Smooth muscle cell (in vitro differentiated cells): ENCODE results near the gene CDHR5. TPM values are rescaled to one million over a fixed set of nuclear protein-coding genes. Genes with fewer than 3 reads are reported as not detected.

Experiments used
- DNase-seq: peaks from one replicate; lab custom pipeline; 2025; ENCODE audit not compliant: unreplicated experiment; lab: John Stamatoyannopoulos, UW
- H2AFZ ChIP-seq: fragments of 200-600 bp; sonication (generic); 2 replicates; pipeline ENCODE4 v1.6.0; 2016; ENCODE audit warnings: antibody characterized with exemption, low read depth, mild to moderate bottlenecking
- H3F3A ChIP-seq: fragments of 200-600 bp; sonication (generic); 2 replicates; pipeline ENCODE4 v1.6.0; 2017; ENCODE audit warnings: antibody characterized with exemption, low read depth
- H3K27ac ChIP-seq: fragments of 200-600 bp; sonication (generic); 2 replicates; pipeline ENCODE4 v1.5.1; 2016; ENCODE audit warnings: low read depth, mild to moderate bottlenecking
- H3K27me3 ChIP-seq: fragments of 200-600 bp; sonication (generic); 2 replicates; pipeline ENCODE4 v1.6.1; 2016; ENCODE audit warnings: low read depth, mild to moderate bottlenecking
- H3K36me3 ChIP-seq: fragments of 200-600 bp; sonication (generic); 2 replicates; pipeline ENCODE4 v1.5.1; 2016; ENCODE audit warnings: low read depth
- H3K4me1 ChIP-seq: fragments of 200-600 bp; sonication (generic); 2 replicates; pipeline ENCODE4 v1.5.1; 2016; ENCODE audit warnings: low read depth
- H3K4me2 ChIP-seq: fragments of 200-600 bp; sonication (generic); 2 replicates; pipeline ENCODE4 v1.6.0; 2016; ENCODE audit warnings: mild to moderate bottlenecking
- H3K4me3 ChIP-seq: fragments of 200-600 bp; sonication (generic); 2 replicates; pipeline ENCODE4 v1.5.1; 2016; ENCODE audit warnings: mild to moderate bottlenecking
- H3K79me2 ChIP-seq: fragments of 200-600 bp; sonication (generic); 2 replicates; pipeline ENCODE4 v1.6.0; 2016; ENCODE audit warnings: low read depth, mild to moderate bottlenecking
- H3K9ac ChIP-seq: fragments of 200-600 bp; sonication (generic); 2 replicates; pipeline ENCODE4 v1.6.0; 2016; ENCODE audit warnings: low read depth
- H3K9me3 ChIP-seq: fragments of 200-600 bp; sonication (generic); replicated peaks from 2 replicates; pipeline ENCODE4 v1.5.1; 2016; ENCODE audit warnings: low read depth
- H4K20me1 ChIP-seq: fragments of 200-600 bp; sonication (generic); 2 replicates; pipeline ENCODE4 v1.6.0; 2016; ENCODE audit warnings: low read depth
- CTCF ChIP-seq: fragments of 200-600 bp; sonication (generic); IDR thresholded peaks from 2 replicates; pipeline ENCODE4 v1.5.1; 2017; ENCODE audit warnings: borderline replicate concordance, mild to moderate bottlenecking, antibody characterized with exemption; ENCODE audit not compliant: insufficient read depth, poor library complexity, severe bottlenecking
- WGBS: methylation state at CpG from one replicate; pipeline ENCODE4 v1.1.7; 2016; ENCODE audit warnings: low lambda C conversion rate; 5-methylcytosine and 5-hydroxymethylcytosine counted together
- polyA plus RNA-seq: library from polyadenylated mRNA; unstranded; fragments of >200 nt; fragmentation: Nextera tagmentation; extraction: Ambion mirVana; gene quantifications from 2 replicates; pipeline ENCODE4 v1.2.1, GENCODE V29; 2016
- total RNA-seq: library from RNA; depleted of rRNA; stranded (reverse); fragments of >200 nt; gene quantifications from 2 replicates; pipeline ENCODE4 v1.2.3, GENCODE V29; 2014

CDHR5 gene
- total and polyA plus RNA-seq, 2 experiments from 2014 or later, result not detected

- Histone ChIP-seq H3K4me3 (no peak overlapping the region), H4K20me1 (peaks cover 81% of the 10 kb centered on the region), H3K4me2 (peak overlapping the region; percentile 50), H3K79me2 (no peaks in the 10 kb centered on the region), H3K27ac (peak overlapping the region; percentile 74), H3K9me3 (no peaks in the 10 kb centered on the region), H2AFZ (no peak overlapping the region), H3K9ac (peak overlapping the region; percentile 3), H3K27me3 (no peaks in the 10 kb centered on the region), H3K4me1 (no peaks in the 10 kb centered on the region), H3F3A (peaks cover 21% of the 10 kb centered on the region), H3K36me3 (no peaks in the 10 kb centered on the region)
- no peak for TF ChIP-seq CTCF
- 42% methylated on average over 10 of the region's 10 CpGs for WGBS
- no peak for DNase-seq
These were observed 4.5 kb upstream of the CDHR5 start for GRCh38 chr11:629237-629583.

GRCh38 chr11:628056-628455 is 3.3 kb upstream of the CDHR5 start:
- H3F3A ChIP-seq, result peaks cover 16% of the 10 kb centered on the region
- H3K9ac ChIP-seq, result no peak overlapping the region
- H3K79me2 ChIP-seq, result no peaks in the 10 kb centered on the region
- no peak overlapping the region for H3K4me3 ChIP-seq
- TF ChIP-seq CTCF, result no peak
- H3K27ac ChIP-seq, result peak overlapping the region; percentile 74
- H3K4me1 ChIP-seq, result no peaks in the 10 kb centered on the region
- H2AFZ ChIP-seq, result no peak overlapping the region
- no peaks in the 10 kb centered on the region for H3K9me3 ChIP-seq
- H3K27me3 ChIP-seq, result no peaks in the 10 kb centered on the region
- peak overlapping the region; percentile 51 for H3K4me2 ChIP-seq
- WGBS, result 91% methylated on average over 31 of the region's 31 CpGs
- no peaks in the 10 kb centered on the region for H3K36me3 ChIP-seq
- DNase-seq, result no peak
- peaks cover 75% of the 10 kb centered on the region for H4K20me1 ChIP-seq

- H2AFZ ChIP-seq, result no peak overlapping the region
- H3K4me2 ChIP-seq, result no peak overlapping the region
- peaks cover 10% of the 10 kb centered on the region for H3F3A ChIP-seq
- H3K36me3 ChIP-seq, result no peaks in the 10 kb centered on the region
- DNase-seq, result no peak
- no peak overlapping the region for H3K4me3 ChIP-seq
- H4K20me1 ChIP-seq, result peaks cover 73% of the 10 kb centered on the region
- no peaks in the 10 kb centered on the region for H3K79me2 ChIP-seq
- 51% methylated on average over 5 of the region's 28 CpGs for WGBS
- no peak overlapping the region for H3K27ac ChIP-seq
- H3K27me3 ChIP-seq, result no peaks in the 10 kb centered on the region
- no peaks in the 10 kb centered on the region for H3K4me1 ChIP-seq
- H3K9ac ChIP-seq, result no peak overlapping the region
- H3K9me3 ChIP-seq, result no peaks in the 10 kb centered on the region
- TF ChIP-seq CTCF, result no peak
These were observed 2.5 kb upstream of the CDHR5 start for GRCh38 chr11:627308-627576.

GRCh38 chr11:626475-627307 is 1.9 kb upstream of the CDHR5 start, which contains the start of gene SCT:
Gene SCT, minus strand, starts transcription at chr11:627181. Its CDS starts 38 bp downstream, at chr11:627143.
- TF ChIP-seq CTCF, result no peak
- Histone ChIP-seq H2AFZ (no peak within 1 kb of the TSS), H4K20me1 (peaks cover 73% of the 10 kb centered on the region), H3K27me3 (no peaks in the 10 kb centered on the region), H3K36me3 (no peaks in the 10 kb centered on the region), H3K9ac (no peak within 1 kb of the TSS), H3K9me3 (no peaks in the 10 kb centered on the region), H3K4me3 (no peak within 1 kb of the TSS), H3K27ac (peak within 1 kb of the TSS; percentile 74), H3K4me1 (no peaks in the 10 kb centered on the region), H3K4me2 (peak within 1 kb of the TSS; percentile 51), H3K79me2 (no peaks in the 10 kb centered on the region), H3F3A (peaks cover 10% of the 10 kb centered on the region)
- DNase-seq, result no peak
- 43% methylated on average over 17 of the region's 72 CpGs for WGBS
